Measurements from ENCODE around the gene SYT3. TPM values are rescaled to one million over a fixed set of nuclear protein-coding genes. Genes with fewer than 3 reads are reported as not detected.

The SYT3 gene
- total RNA-seq, 2 experiments from 2014 or later: not detected

- peaks cover 49% of the 10 kb centered on the region for H3K27me3 Mint-ChIP-seq (ENCODE audit: low read depth)
- no peak for DNase-seq
- H3K9me3 Mint-ChIP-seq: peaks cover 4% of the 10 kb centered on the region
- H3K36me3 Mint-ChIP-seq (ENCODE audit: low read depth): no peaks in the 10 kb centered on the region
- CTCF ChIA-PET: no interaction called here
- no peaks in the 10 kb centered on the region for H3K4me1 Mint-ChIP-seq (ENCODE audit: low read depth)
- H3K27ac Mint-ChIP-seq: no peak overlapping the region
- no peak overlapping the region for H3K4me3 Mint-ChIP-seq
- intact Hi-C loops (cut with micrococcal nuclease): no loop called here
These were observed 29.2 kb upstream of the SYT3 start for GRCh38 chr19:50668879-50669278.

- Mint-ChIP-seq H3K36me3 (ENCODE audit: low read depth) (no peaks in the 10 kb centered on the region), H3K4me3 (no peak overlapping the region), H3K9me3 (peaks cover 4% of the 10 kb centered on the region), H3K27ac (no peak overlapping the region), H3K4me1 (ENCODE audit: low read depth) (no peaks in the 10 kb centered on the region), H3K27me3 (ENCODE audit: low read depth) (peaks cover 47% of the 10 kb centered on the region)
- CTCF ChIA-PET: no interaction called here
- DNase-seq: no peak
- intact Hi-C loops (cut with micrococcal nuclease): no loop called here
These were observed 28.7 kb upstream of the SYT3 start for GRCh38 chr19:50668416-50668815.

GRCh38 chr19:50667759-50668231 lies 28.1 kb upstream of the SYT3 start:
- no peaks in the 10 kb centered on the region for H3K4me1 Mint-ChIP-seq (ENCODE audit: low read depth)
- CTCF ChIA-PET: no interaction called here
- peaks cover 47% of the 10 kb centered on the region for H3K27me3 Mint-ChIP-seq (ENCODE audit: low read depth)
- DNase-seq: no peak
- no peak overlapping the region for H3K27ac Mint-ChIP-seq
- H3K36me3 Mint-ChIP-seq (ENCODE audit: low read depth): no peaks in the 10 kb centered on the region
- H3K4me3 Mint-ChIP-seq: no peak overlapping the region
- H3K9me3 Mint-ChIP-seq: peaks cover 4% of the 10 kb centered on the region
- intact Hi-C loops (cut with micrococcal nuclease): no loop called here

GRCh38 chr19:50667177-50667758 lies 27.6 kb upstream of the SYT3 start:
- Mint-ChIP-seq H3K27ac (no peak overlapping the region), H3K9me3 (peaks cover 4% of the 10 kb centered on the region), H3K36me3 (ENCODE audit: low read depth) (no peaks in the 10 kb centered on the region), H3K4me1 (ENCODE audit: low read depth) (no peaks in the 10 kb centered on the region), H3K4me3 (no peak overlapping the region), H3K27me3 (ENCODE audit: low read depth) (peaks cover 48% of the 10 kb centered on the region)
- intact Hi-C loops (cut with micrococcal nuclease): no loop called here
- no peak for DNase-seq
- CTCF ChIA-PET: interaction anchor here (0.6 kb wide), 1 partner anchor 351 kb away, joined by 5 read pairs; no protein-coding TSS in a partner anchor

GRCh38 chr19:50666346-50667176 lies 26.9 kb upstream of the SYT3 start:
- no peaks in the 10 kb centered on the region for H3K36me3 Mint-ChIP-seq (ENCODE audit: low read depth)
- H3K4me3 Mint-ChIP-seq: no peak overlapping the region
- no peak for DNase-seq
- intact Hi-C loops (cut with micrococcal nuclease): no loop called here
- CTCF ChIA-PET: no interaction called here
- H3K27me3 Mint-ChIP-seq (ENCODE audit: low read depth): peaks cover 46% of the 10 kb centered on the region
- H3K27ac Mint-ChIP-seq: no peak overlapping the region
- H3K9me3 Mint-ChIP-seq: peaks cover 4% of the 10 kb centered on the region
- no peaks in the 10 kb centered on the region for H3K4me1 Mint-ChIP-seq (ENCODE audit: low read depth)

- H3K27me3 Mint-ChIP-seq (ENCODE audit: low read depth): peaks cover 42% of the 10 kb centered on the region
- no peak overlapping the region for H3K27ac Mint-ChIP-seq
- H3K4me1 Mint-ChIP-seq (ENCODE audit: low read depth): no peaks in the 10 kb centered on the region
- no peaks in the 10 kb centered on the region for H3K36me3 Mint-ChIP-seq (ENCODE audit: low read depth)
- intact Hi-C loops (cut with micrococcal nuclease): no loop called here
- H3K4me3 Mint-ChIP-seq: no peak overlapping the region
- H3K9me3 Mint-ChIP-seq: peaks cover 4% of the 10 kb centered on the region
- CTCF ChIA-PET: no interaction called here
- DNase-seq: no peak
These were observed 24.5 kb upstream of the SYT3 start for GRCh38 chr19:50664204-50664603.

- intact Hi-C loops (cut with micrococcal nuclease): no loop called here
- no peak for DNase-seq
- Mint-ChIP-seq H3K4me1 (ENCODE audit: low read depth) (peaks cover 4% of the 10 kb centered on the region), H3K27me3 (ENCODE audit: low read depth) (peaks cover 42% of the 10 kb centered on the region), H3K27ac (no peak overlapping the region), H3K36me3 (ENCODE audit: low read depth) (peaks cover under 1% of the 10 kb centered on the region), H3K9me3 (peaks cover 4% of the 10 kb centered on the region), H3K4me3 (no peak overlapping the region)
- CTCF ChIA-PET: no interaction called here
These were observed 23.8 kb upstream of the SYT3 start for GRCh38 chr19:50663482-50663790.

- Mint-ChIP-seq H3K4me1 (ENCODE audit: low read depth) (peaks cover 10% of the 10 kb centered on the region), H3K4me3 (no peak overlapping the region), H3K27me3 (ENCODE audit: low read depth) (peaks cover 48% of the 10 kb centered on the region), H3K27ac (no peak overlapping the region), H3K36me3 (ENCODE audit: low read depth) (peaks cover 3% of the 10 kb centered on the region), H3K9me3 (peaks cover 4% of the 10 kb centered on the region)
- CTCF ChIA-PET: no interaction called here
- no peak for DNase-seq
- intact Hi-C loops (cut with micrococcal nuclease): no loop called here
These were observed 23.2 kb upstream of the SYT3 start for GRCh38 chr19:50662651-50663481.

GRCh38 chr19:50661766-50662650 lies 22.3 kb upstream of the SYT3 start:
- Mint-ChIP-seq H3K27me3 (ENCODE audit: low read depth) (peaks cover 55% of the 10 kb centered on the region), H3K4me1 (ENCODE audit: low read depth) (peaks cover 18% of the 10 kb centered on the region), H3K27ac (no peak overlapping the region), H3K36me3 (ENCODE audit: low read depth) (peaks cover 8% of the 10 kb centered on the region), H3K4me3 (no peak overlapping the region), H3K9me3 (peaks cover 4% of the 10 kb centered on the region)
- intact Hi-C loops (cut with micrococcal nuclease): no loop called here
- CTCF ChIA-PET: no interaction called here
- DNase-seq: no peak

GRCh38 chr19:50661023-50661422 lies 21.3 kb upstream of the SYT3 start:
- Mint-ChIP-seq H3K27me3 (ENCODE audit: low read depth) (peaks cover 62% of the 10 kb centered on the region), H3K27ac (no peak overlapping the region), H3K36me3 (ENCODE audit: low read depth) (peaks cover 8% of the 10 kb centered on the region), H3K4me1 (ENCODE audit: low read depth) (peaks cover 19% of the 10 kb centered on the region), H3K9me3 (peaks cover 4% of the 10 kb centered on the region), H3K4me3 (no peak overlapping the region)
- DNase-seq: no peak
- CTCF ChIA-PET: no interaction called here
- intact Hi-C loops (cut with micrococcal nuclease): no loop called here

GRCh38 chr19:50660088-50660366 lies 20.3 kb upstream of the SYT3 start:
- intact Hi-C loops (cut with micrococcal nuclease): no loop called here
- CTCF ChIA-PET: no interaction called here
- H3K27me3 Mint-ChIP-seq (ENCODE audit: low read depth): peaks cover 71% of the 10 kb centered on the region
- no peak overlapping the region for H3K27ac Mint-ChIP-seq
- H3K9me3 Mint-ChIP-seq: peaks cover 4% of the 10 kb centered on the region
- peaks cover 19% of the 10 kb centered on the region for H3K4me1 Mint-ChIP-seq (ENCODE audit: low read depth)
- DNase-seq: no peak
- no peak overlapping the region for H3K4me3 Mint-ChIP-seq
- H3K36me3 Mint-ChIP-seq (ENCODE audit: low read depth): peaks cover 8% of the 10 kb centered on the region
